Measurements from ENCODE around the gene LHFPL2.

The LHFPL2 gene

DNA sequence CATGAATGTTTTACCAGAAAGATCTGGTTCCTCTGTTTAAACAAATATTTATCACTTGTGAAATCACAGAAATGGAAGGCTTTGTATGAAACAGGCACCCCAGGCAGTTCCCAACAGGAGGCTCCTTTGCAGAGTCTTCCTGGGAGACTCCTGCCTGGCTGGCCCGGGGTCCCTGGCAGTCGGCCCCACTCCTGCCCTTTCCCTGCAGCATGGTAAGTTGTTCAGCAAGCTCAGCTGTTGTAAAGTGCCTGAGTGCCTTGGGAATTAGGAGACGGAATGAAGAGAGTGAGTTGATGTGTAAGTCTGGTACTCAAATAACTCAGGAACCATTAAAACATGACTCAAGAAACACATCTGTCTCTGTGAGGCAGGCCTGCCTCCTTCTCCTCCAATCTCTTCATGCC, 17.5 kb upstream of the LHFPL2 start:
- no peak for DNase-seq

DNA sequence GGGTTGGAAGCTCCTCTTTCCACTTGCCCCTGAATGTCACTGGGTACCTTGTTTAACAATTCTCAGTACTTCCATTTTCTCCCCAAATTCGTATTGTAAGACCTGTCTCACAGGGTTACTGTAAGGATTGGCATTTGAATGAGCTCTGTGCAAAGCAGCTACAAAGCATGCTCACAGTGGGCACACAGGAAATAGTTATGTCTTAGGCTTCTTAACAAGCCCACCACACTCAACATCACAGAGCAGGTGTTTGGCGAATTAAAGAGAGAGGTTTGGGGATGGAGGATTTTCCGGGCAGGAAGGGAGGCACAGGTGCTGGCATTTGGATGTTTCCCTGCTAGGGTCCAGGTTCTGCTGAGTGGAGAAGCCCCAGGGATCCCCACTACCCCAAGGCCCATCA, 17.0 kb upstream of the LHFPL2 start:
- DNase-seq: no peak

DNA sequence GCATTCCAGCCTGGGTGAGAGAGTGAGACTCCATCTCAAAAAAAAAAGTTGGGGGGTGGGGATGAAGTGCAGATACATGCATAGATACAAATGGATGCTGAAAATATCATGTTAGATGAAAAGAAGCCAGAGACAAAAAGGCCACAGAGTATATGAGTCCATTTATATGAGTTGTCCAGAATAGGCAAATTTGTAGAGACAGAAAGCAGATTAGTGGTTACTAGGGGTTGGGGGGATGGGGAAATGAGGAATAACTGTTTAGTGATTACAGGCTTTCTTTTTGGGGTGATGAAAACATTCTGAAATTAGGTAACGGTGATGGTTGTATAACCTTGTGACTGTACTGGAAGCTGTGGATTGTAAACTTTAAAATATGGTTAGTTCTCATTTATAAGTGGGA, 13.8 kb upstream of the LHFPL2 start:
- DNase-seq: no peak

DNA sequence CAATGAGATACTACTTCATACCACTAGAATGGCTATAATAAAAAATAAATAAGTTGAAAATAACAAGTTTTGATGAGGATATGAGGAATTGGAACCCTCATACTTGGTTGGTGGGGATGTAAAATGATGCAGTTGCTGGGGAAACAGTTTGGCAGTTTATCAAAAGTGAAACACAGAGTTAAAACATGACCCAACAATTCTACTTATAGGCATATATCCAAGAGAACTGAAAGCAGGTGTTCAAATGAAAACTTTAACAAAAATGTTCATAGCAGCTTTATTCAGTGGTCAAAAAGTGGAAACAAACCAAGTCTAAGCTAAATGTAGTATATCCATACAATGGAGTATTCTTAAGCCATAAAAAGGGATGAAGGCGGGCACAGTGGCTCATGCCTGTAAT, 13.1 kb upstream of the LHFPL2 start:
- DNase-seq: no peak

DNA sequence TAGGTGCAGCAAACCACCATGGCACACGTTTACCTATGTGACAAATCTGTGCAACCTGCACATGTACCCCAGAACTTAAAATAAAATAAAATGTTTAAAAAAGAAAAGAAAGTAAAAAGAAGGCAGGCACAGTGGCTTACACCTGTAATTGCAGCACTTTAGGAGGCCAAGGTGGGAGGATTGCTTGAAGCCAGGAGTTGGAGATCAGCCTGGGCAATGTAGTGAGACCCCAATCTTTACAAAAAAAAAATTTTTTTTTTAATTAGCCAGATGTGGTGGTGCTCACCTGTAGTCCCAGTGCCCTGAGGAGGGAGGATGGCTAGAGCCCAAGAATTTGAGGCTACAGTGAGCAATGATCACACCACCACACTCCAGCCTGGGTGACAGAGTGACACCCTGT, 12.5 kb upstream of the LHFPL2 start:
- no peak for DNase-seq

DNA sequence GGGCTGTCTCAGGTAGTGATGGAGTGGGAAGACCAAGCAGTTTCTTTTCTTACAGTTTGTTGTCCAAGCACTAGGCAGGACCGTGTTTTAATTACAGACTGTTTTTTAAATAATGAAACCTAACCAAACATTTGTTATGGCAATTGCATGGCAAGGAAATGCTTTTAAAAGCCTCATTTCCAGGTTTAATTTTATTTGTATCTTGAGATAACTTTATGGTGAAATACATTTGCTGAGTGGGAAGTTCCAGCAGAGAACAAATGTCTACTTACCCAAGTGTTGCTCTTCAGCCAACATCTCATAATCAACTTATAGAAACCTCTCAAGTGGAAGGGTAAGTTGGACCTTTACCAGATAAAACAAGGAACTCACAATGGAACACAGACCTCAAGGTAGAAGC, 11.8 kb upstream of the LHFPL2 start:
- no peak for DNase-seq

DNA sequence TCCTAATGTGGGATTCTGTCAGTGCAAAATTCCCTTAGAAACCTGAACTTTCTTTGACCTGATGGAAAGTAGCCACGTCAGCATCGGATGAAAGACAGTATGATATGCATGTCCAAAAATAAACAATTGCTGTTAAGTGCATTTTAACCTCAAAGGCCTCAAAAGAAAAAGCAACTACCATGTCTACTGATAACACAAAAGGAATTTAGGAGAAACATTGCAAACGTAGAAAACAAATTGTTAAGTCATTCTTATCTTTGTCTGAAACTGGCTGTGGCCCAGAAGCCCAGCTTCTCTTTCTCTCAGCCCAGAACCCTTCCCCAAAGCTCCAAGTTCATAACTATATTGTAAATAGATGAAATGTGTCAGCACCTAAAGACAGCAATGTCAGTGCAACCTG, 11.1 kb upstream of the LHFPL2 start:
- no peak for DNase-seq

DNA sequence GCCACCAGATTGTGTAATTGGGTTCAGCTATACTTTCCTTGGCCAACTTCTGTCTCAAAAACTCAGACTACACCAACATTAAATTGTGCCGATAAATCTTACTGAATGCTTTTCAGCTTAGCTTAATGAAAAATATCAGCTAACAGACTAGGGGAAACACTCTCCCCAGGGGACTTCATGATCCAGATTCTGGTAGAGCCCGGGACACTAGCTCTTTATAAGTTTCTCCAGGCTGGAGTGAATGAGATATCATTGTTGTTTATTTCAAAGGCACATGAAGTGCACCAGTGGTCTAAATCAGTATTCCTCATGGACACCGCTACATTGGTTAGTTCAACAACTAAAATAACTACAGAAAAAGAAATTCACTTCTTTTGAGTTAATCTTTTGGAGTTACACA, 10.5 kb upstream of the LHFPL2 start:
- no peak for DNase-seq

DNA sequence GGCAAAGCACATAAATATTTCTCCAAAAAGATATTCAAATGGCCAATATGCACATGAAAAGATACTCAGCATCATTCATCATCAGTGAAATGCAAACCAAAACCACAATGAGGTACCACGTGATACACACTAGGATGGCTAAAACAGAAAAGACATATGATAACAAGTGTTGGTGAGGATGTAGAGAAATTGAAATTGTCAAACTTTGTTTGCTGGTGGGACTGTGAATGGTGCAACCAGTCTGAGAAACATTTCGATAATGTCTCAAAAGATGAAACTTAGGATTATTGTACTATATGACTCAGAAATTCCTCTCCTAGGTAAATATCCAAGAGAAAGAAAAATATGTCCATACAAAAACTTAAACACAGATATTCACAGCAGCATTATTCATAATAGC, 8.6 kb upstream of the LHFPL2 start:
- no peak for DNase-seq

DNA sequence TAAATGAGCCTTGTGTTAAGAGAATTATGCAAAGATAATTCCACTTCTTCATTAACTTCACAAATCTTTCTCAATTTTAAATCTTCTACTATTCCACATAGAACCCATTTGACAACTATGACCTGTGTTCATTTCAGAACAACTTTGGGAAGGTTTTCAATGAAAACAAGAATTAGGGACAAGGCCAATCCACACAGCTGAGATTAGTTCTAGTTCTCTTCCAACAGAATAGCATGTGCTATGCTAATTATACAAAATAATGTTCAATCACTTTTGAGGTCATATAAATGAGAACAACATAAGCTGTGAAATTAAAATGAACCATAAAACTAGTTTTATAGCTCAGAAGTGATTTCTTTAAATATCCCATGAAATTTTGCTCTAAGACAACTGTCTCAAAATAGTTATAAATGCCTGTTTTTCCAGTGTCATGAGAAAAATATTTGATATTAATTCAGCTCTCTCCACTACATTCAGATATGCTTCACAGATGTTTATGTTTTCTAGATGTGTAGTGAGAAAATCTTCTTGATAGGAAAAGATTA, 7.2 kb upstream of the LHFPL2 start:
- no peak for DNase-seq

DNA sequence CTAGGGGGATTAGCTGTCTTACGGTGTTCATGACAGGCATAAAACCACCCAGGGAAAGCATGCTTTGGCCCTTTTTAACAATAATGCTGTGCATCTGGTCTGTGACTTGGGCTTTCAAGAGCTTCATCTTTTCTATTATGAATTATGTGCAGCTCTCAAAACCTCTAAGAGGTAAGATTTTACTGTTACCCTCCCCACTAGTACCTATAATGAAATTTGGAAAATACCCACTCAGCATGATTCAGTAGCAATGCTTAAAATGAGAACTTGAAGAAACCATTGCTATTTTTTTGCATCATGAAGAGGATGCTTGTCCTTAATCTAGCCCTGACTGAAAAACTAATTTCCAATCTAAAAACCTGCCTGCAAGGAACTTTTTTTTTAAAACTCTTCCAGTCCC, 5.8 kb upstream of the LHFPL2 start:
- DNase-seq: no peak

DNA sequence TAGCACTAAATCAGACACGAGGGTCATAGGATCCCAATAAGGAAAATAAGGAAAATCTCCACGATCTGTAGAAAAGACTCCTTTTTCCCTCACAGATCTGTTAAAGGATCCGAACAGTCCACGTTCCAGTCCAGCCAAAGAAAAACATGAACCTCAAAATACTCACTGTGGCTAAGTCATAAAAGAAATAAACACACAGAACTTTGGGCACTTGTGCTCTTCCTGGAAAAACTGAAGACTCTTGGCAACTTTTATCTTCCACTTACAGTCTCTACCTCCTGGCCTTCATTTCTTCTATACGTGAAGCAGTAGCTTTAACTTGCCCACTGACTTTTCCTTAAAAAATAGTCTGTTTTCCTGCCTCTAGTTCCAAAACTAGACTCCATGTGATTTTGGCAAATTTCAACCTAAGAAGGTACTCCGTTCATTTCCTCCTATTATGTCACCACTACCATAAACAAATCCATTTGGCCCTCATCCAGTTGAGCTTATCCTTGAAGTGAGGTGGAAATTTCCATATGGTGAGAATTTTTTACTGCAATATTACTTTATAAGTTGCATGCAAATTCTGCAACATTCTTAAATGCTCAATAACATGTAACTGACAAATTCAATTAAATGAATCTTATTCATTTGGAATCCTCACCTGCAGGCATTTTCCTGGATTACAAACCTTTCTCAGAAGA, 5.3 kb upstream of the LHFPL2 start:
- DNase-seq: no peak

DNA sequence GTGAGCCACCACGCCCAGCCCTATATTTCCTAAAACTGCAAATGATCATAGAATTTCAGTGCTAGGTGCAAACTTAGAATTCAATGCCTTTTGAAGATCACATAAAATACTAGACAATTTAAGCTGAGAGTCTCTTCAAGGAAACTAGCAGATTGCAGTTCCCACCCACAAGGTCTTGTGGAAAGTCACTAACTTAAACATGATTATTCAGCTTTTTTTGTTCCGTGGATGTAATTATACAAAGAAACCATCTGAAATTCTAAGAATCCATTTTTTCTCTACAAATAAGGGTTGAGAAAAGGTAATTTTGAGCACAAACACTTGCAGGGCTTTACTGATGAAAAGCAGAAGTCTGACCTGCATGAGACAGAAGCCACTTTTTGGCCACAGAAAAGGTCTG, 4.5 kb upstream of the LHFPL2 start:
- DNase-seq: no peak

DNA sequence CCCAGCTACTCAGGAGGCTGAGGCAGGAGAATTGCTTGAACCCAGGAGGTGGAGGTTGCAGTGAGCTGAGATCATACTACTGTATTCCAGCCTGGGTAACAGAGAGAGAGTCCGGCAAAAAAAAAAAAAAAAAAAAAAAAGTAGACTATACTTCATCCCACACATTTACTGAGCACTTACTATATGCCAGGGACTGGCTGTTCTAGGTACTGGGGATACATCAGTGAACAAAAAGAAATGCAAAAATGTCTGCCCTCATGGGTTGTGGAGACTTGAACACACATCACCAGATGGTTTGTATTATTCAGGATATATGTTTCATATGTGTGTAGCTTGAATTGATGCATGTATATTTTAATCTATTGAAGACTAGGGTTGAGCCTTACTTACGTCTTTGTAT, 2.9 kb upstream of the LHFPL2 start:
- no peak for DNase-seq

DNA sequence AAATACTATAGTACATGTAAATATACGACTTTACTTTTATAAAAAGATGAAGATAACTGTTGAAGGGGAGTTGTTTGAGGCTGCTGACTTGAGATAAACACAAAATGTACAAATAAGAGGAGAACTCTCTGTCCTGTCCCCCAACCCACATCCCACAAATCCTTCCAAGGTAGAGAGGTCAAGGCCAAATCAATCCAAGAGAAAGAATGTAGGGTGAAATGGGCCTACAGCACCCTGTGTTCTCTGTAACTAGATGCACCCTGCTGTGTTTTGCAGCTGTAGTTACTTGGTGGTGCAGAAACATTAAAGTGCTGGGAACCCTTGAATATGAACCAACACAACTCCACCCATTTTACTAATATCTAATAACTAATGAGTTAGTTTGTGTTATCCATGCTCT, 2.0 kb upstream of the LHFPL2 start:
- no peak for DNase-seq

DNA sequence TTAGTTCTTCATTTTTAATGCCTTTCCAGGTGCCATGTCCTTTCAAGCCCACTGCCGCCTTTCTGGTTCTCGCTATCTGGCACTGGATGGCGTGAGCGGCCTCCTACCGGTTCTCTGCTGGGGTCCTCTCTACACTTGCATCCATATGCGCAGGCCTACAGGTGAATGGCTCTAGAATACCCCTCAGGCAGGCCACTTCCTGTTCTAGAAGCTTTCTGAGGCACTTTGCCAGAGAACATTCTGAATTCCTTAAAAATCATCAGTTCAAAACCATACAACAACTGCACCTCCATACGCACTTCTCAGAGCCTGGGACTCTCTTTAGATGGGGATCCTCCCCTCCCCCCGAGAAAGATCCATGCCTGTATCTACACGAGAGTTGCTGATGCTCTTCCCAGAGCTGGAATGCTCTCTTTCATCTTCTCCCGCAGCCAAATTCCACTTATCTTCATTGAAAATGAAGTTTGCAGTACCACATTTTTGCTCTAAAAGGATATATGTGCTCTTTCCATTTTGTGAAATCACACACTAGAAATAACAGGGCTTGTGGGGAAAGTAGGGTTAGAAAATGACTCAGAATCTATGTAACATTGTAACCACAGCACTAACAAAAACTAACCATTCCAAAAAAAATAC, 1.4 kb upstream of the LHFPL2 start:
- DNase-seq: no peak

DNA sequence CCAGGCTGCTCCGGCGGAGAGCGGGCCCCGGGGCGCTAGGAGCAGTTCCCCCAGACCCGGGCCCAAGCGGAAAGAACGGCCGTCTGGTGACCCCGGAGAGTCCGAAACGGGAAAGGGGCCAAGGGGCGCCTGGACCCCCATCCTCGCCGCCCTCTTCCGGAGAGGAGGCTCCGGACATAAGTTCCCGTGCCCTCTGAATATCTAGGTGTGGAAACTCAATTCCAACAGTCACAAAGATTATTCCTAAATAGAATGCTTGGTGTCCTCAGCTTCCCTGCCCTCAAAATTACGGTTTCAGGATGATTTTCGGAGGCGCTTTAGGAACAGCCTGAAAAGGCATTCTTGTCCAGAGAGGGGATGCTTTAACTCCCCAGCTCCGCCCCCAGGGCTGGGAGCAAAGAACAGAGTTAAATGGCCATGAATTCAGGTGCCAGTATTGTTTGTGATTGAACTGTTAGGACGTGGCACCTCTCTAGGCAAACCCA, 681 bp upstream of the LHFPL2 start:
- peak in 1 of 14 donors; percentile 73 for DNase-seq

DNA sequence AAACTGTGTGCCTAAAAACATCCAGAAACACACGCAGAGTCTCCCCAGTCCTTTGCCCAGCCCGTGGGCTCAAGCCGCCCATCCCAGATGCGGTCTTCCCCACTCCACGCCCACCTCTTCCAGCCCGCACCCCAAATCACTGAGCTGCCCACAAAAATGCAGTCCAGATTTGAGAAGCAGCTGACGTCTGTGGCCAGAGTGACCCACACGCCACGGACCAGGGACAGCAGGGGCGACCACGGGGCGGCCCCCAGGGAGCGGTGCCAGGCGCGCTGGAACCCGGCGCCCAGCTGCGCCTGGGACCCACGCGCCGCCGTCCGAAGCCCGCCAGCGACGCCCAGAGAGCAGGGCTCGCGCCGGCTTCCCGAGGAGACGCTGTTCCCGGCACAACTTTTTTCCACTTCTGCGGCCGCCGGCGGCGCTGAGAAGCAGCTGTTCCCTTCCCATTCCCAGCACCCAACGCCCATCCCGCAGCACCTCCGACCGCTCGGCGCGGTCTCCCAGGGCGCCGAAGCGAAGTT, 674 bp downstream of the LHFPL2 start:
- peak in 6 of 14 donors; percentile 37 to 80 (median 54) for DNase-seq

DNA sequence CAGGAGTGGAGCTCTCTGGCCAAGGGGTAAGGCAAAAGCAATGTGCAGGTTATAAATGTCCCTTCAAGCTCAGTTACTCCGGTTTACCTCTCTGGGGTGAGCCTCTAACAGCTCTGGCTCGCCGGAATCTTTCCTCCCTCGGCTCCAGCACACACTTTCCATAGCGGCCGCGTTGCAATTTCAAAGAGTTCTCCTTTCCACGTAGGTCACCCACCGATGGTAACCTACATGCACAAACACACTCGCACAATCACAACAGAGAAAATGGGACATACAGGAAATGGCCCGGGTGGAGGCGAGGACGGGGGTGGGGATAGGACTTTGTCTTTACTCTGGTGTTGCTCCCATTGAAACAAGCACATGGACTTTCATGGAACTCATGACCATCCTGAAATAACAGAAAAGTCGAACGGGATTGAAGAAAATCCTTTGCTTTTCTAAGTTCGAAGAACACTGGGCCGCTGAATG, 1.2 kb downstream of the LHFPL2 start:
- peak in 4 of 14 donors; percentile 19 to 42 (median 26) for DNase-seq

DNA sequence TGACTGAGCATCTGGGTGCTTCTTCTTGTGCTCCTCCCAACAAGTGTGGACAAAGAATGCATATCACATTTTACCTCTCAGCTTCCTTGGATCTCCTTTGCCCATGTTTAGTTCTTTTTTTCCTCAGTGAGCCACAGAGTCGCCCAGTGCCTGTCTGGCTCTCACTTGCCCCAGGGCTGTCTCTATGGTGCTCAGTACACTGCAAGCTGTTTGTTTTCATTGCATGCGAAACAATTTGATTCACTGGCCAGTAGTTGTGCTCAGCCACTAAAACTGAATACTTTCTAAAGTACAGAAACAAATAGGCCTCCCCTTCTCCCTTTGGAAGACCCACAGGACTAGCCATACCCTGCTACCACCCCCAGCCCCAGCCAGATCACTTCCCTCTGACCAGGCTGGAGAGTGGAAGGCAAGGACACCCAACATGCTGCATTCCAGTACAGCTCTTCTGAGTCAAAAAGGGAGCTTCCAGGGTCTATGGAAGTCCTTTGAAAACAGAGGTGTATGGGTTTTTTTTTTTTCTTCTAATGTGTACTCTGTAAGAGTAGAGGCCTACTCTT, 3.8 kb downstream of the LHFPL2 start:
- DNase-seq: no peak

DNA sequence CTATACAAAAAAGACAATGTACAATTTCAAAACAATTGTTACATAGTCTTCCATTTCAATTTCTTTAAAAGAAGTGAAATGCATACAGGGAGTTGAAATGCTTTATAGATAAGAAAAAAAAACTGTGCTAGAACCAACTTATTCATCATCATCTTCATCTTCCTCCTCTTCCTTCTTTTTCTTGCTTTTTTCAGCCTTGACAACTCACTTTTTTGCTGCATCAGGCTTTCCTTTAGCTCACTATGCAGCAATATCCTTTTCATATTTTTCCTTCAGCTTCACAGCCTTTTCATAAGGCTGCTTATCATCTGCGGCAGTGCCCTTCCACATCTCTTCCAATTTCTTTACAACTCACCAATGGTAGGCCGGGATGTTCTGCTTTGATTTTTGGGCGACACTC, 4.4 kb downstream of the LHFPL2 start:
- no peak for DNase-seq

DNA sequence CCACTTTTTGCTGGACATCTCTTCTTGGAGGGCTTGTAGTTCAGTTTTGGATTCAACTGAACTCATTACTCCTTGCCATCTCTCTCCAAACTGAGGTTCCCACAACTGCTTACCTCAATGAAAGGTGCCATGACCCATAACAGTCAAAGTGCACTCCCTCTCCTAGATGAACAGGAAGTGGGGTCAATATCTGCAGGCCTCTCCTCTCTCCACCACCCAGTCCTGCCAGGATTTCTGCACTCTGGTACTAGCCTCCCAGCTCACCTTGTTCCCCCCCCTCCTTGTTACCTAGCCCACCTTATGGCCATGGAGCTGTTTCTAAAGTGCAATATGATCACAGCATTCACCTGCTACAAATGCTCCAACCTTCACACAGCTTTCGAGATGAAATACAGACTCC, 5.9 kb downstream of the LHFPL2 start:
- no peak for DNase-seq

DNA sequence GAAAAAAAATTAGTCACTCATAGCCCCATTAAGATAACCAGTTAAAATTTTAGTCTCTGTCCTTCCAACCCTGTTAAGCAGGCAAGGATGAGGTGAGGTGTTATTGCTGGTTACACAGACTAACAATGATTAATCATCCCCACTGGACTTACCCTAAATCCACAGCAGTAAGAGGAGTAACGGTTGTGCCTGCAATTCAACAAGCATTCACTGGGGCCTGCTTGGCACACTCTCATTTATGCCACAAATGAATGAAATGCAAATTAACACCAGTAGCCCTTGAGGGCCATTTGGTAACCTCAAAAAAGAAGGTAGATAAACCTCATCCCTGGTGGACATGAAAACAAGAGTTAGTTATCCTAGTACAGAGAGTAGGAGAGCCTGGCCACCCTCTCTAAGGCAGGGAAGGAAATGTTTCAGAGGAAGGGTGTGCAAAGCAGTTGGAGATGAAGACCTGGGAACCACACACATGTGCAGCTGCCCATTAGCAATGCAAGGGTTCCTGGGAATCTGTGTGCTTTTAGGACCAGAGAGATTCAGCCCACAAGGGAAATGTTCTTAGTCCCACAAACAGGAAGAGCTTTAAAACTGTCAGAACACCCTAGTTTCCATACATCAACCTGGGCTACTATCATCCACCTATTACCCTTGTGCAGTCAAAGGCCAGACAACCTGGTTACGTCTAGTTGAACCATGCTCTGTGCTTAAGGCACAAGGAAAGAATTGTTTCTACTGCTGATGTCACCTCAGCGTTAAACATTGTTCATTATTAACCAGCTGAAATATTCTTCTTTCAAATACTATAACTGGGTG, 7.7 kb downstream of the LHFPL2 start:
- no peak for DNase-seq
